HepG2 (cell line): ENCODE data around the gene HS3ST3B1. TPM values are rescaled to one million over a fixed set of nuclear protein-coding genes. Genes with fewer than 3 reads are reported as not detected.

ENCODE experiments used
- ATAC-seq: fragments of 200-7000 bp; cut with Tn5 transposase; 3 replicates; pipeline ENCODE4 v1.9.1; 2020; ENCODE audit warnings: mild to moderate bottlenecking, moderate library complexity
- BruUV-seq: library from RNA; stranded (reverse); fragments of 400-500 nt; replicated peaks from 2 replicates; lab custom pipeline; 2021; lab: Mats Ljungman, UMichigan
- CTCF ChIA-PET: fragments of 300-600 bp; formaldehyde crosslinking; extraction: SDS; loops from one replicate; lab custom pipeline; 2021; ENCODE audit warnings: low total read pairs, inconsistent platforms, low intra/inter-chr PET ratio; lab: Yijun Ruan, JAX
- POLR2A ChIA-PET: fragments of 350-600 bp; sonication (Branson Sonifier 250); formaldehyde crosslinking; loops from one replicate; lab custom pipeline; 2020; ENCODE audit warnings: antibody characterized with exemption, inconsistent platforms; lab: Yijun Ruan, JAX
- DNase-seq: peaks from one replicate; pipeline ENCODE4 v3.0.0-alpha.2; 2015; ENCODE audit warnings: low spot score
- FAIRE-seq: peaks from 3 replicates; lab custom pipeline; 2011; peaks lifted over from hg19 to GRCh38; lab: Jason Lieb, UNC
- H2AFZ ChIP-seq: one replicate; pipeline ENCODE4 v1.6.1; 2011; ENCODE audit warnings: low read length, inconsistent platforms
- H3K27ac ChIP-seq: fragments of 300-600 bp; 3 replicates; pipeline ENCODE4 v1.8.0; 2011; ENCODE audit warnings: mixed run types, mild to moderate bottlenecking, mixed read lengths, low read length, inconsistent platforms; ENCODE audit not compliant: insufficient read depth; ENCODE audit errors: extremely low read length
- H3K27me3 ChIP-seq, 2 experiments: fragments of 200-600 bp in 1 of 2; 2 replicates in 1 of 2; 3 replicates in 1 of 2; pipeline versions ENCODE4 v1.6.0 to v1.8.0; 2011; ENCODE audit warnings: low read length in 2 of 2, mild to moderate bottlenecking in 2 of 2, moderate library complexity in 2 of 2, inconsistent platforms in 1 of 2; ENCODE audit not compliant: insufficient read depth in 2 of 2, control insufficient read depth in 1 of 2
- H3K36me3 ChIP-seq, 2 experiments: fragments of 200-600 bp in 1 of 2; replicated peaks in 1 of 2; 2 replicates in 1 of 2; 3 replicates in 1 of 2; pipeline versions ENCODE4 v1.5.1 to v1.8.0; 2011; ENCODE audit warnings: low read length in 2 of 2, inconsistent platforms in 1 of 2; ENCODE audit not compliant: insufficient read depth in 2 of 2, control insufficient read depth in 1 of 2
- H3K4me1 ChIP-seq: 2 replicates; pipeline ENCODE4 v1.5.1; 2012; ENCODE audit warnings: low read length, inconsistent platforms; ENCODE audit not compliant: insufficient read depth
- H3K4me2 ChIP-seq: 2 replicates; pipeline ENCODE4 v1.6.0; 2011; ENCODE audit warnings: low read depth, low read length, inconsistent platforms
- H3K4me3 ChIP-seq, 3 experiments: fragments of 200-600 bp in 1 of 3; sonication (generic), shearing (Covaris generic) in 1 of 3; replicated peaks in 1 of 3; 2 replicates each; pipeline ENCODE4 v1.5.1; 2011 to 2016; ENCODE audit warnings: low read length in 3 of 3, inconsistent platforms in 2 of 3, low read depth in 2 of 3, mild to moderate bottlenecking in 2 of 3, control low read depth in 1 of 3, mixed read lengths in 1 of 3; ENCODE audit not compliant: insufficient read depth in 1 of 3
- H3K79me2 ChIP-seq: one replicate; pipeline ENCODE4 v1.6.1; 2011; ENCODE audit warnings: low read length, inconsistent platforms; ENCODE audit not compliant: insufficient read depth
- H3K9ac ChIP-seq: 2 replicates; pipeline ENCODE4 v1.6.0; 2011; ENCODE audit warnings: mild to moderate bottlenecking, low read depth, low read length, inconsistent platforms; ENCODE audit not compliant: insufficient read depth
- H3K9me3 ChIP-seq: 2 replicates; pipeline ENCODE4 v1.5.1; 2012; ENCODE audit warnings: mild to moderate bottlenecking, low read length
- H4K20me1 ChIP-seq: 2 replicates; pipeline ENCODE4 v1.6.0; 2011; ENCODE audit warnings: inconsistent platforms, mild to moderate bottlenecking, low read length, moderate library complexity; ENCODE audit not compliant: insufficient read depth
- ATF1 ChIP-seq: IDR thresholded peaks from 2 replicates; pipeline ENCODE4 v1.6.1; 2016; ENCODE audit warnings: mild to moderate bottlenecking, control low read depth
- CEBPG ChIP-seq: IDR thresholded peaks from 2 replicates; pipeline ENCODE4 v1.6.1; 2016
- EED ChIP-seq: sonication (generic); formaldehyde crosslinking; IDR thresholded peaks from 2 replicates; pipeline ENCODE4 v1.5.0; 2020; ENCODE audit warnings: mild to moderate bottlenecking, missing genetic modification reagents
- FOXJ3 ChIP-seq: sonication (generic); formaldehyde crosslinking; IDR thresholded peaks from 2 replicates; pipeline ENCODE4 v1.4.0; 2020; ENCODE audit warnings: missing genetic modification reagents, mild to moderate bottlenecking, borderline replicate concordance
- HCFC1 ChIP-seq: fragments of 150-350 bp; IDR thresholded peaks from 2 replicates; pipeline ENCODE4 v1.6.1; 2014; ENCODE audit warnings: low read depth, low read length
- MIER2 ChIP-seq: IDR thresholded peaks from 2 replicates; pipeline ENCODE4 v1.6.1; 2016; ENCODE audit warnings: missing biosample characterization, missing genetic modification reagents
- MYNN ChIP-seq: sonication (generic); formaldehyde crosslinking; IDR thresholded peaks from 2 replicates; pipeline ENCODE4 v1.4.0; 2020; ENCODE audit warnings: mild to moderate bottlenecking, low read depth, missing genetic modification reagents
- NFYC ChIP-seq: IDR thresholded peaks from 2 replicates; pipeline ENCODE4 v1.6.1; 2016; ENCODE audit warnings: missing genetic modification reagents, missing compliant biosample characterization
- NPAS2 ChIP-seq: sonication (generic); formaldehyde crosslinking; IDR thresholded peaks from 2 replicates; pipeline ENCODE4 v1.8.0; 2022; ENCODE audit warnings: mild to moderate bottlenecking, missing genetic modification reagents, borderline replicate concordance
- NR2F1 ChIP-seq, 2 experiments: fragments of 450-650 bp in 1 of 2; formaldehyde crosslinking in 1 of 2; IDR thresholded peaks; 2 replicates each; pipeline versions ENCODE4 v1.5.0 to v1.6.1; 2016 to 2020; ENCODE audit warnings: mild to moderate bottlenecking in 1 of 2, missing compliant biosample characterization in 1 of 2, missing genetic modification reagents in 1 of 2, moderate library complexity in 1 of 2
- PAWR ChIP-seq: sonication (generic); formaldehyde crosslinking; IDR thresholded peaks from 2 replicates; pipeline ENCODE4 v1.4.0; 2020; ENCODE audit warnings: missing genetic modification reagents, mild to moderate bottlenecking, borderline replicate concordance
- PLRG1 ChIP-seq: fragments of 450-650 bp; conservative IDR thresholded peaks from 2 replicates; pipeline ENCODE4 v1.6.1; 2016
- POLR2AphosphoS2 ChIP-seq: IDR thresholded peaks from 2 replicates; pipeline ENCODE4 v1.6.1; 2011; ENCODE audit warnings: low read depth, low read length, improper control_type of control experiment
- SKI ChIP-seq: fragments of 450-650 bp; IDR thresholded peaks from one replicate; pipeline ENCODE4 v1.6.1; 2018; ENCODE audit warnings: mild to moderate bottlenecking; ENCODE audit not compliant: partially characterized antibody
- SP4 ChIP-seq: sonication (generic); formaldehyde crosslinking; IDR thresholded peaks from 2 replicates; pipeline ENCODE4 v1.8.1; 2023; ENCODE audit warnings: mild to moderate bottlenecking, missing genetic modification reagents
- SRF ChIP-seq: IDR thresholded peaks from 2 replicates; pipeline ENCODE4 v1.6.1; 2011; ENCODE audit warnings: mild to moderate bottlenecking, low read depth, low read length, moderate library complexity
- TARDBP ChIP-seq: sonication (generic); formaldehyde crosslinking; IDR thresholded peaks from 2 replicates; pipeline ENCODE4 v1.8.0; 2022; ENCODE audit warnings: mild to moderate bottlenecking, missing genetic modification reagents
- ZEB1 ChIP-seq: IDR thresholded peaks from 2 replicates; pipeline ENCODE4 v1.6.1; 2012; ENCODE audit warnings: mild to moderate bottlenecking, low read depth, inconsistent platforms; ENCODE audit not compliant: insufficient replicate concordance
- ZMAT3 ChIP-seq: sonication (generic); formaldehyde crosslinking; conservative IDR thresholded peaks from 2 replicates; pipeline ENCODE4 v1.7.0; 2021; ENCODE audit warnings: missing genetic modification reagents
- ZNF691 ChIP-seq: sonication (generic); formaldehyde crosslinking; IDR thresholded peaks from 2 replicates; pipeline ENCODE4 v1.4.0; 2020; ENCODE audit warnings: missing genetic modification reagents, low read depth, mild to moderate bottlenecking, borderline replicate concordance
- ZNF7 ChIP-seq: IDR thresholded peaks from 2 replicates; pipeline ENCODE4 v1.6.1; 2016; ENCODE audit warnings: missing biosample characterization, missing genetic modification reagents
- ZNF770 ChIP-seq: sonication (generic); formaldehyde crosslinking; IDR thresholded peaks from 2 replicates; pipeline ENCODE4 v1.5.0; 2020; ENCODE audit warnings: mild to moderate bottlenecking, missing genetic modification reagents
- WGBS: methylation state at CpG from one replicate; pipeline ENCODE4 v1.1.6; 2017; ENCODE audit warnings: low lambda C conversion rate; 5-methylcytosine and 5-hydroxymethylcytosine counted together
- in situ Hi-C: cut with HindIII; loops from 2 replicates; pipeline ENCODE4 v1.10.0; 2017; ENCODE audit warnings: low pct_unique_long_range_greater_than_20kb; ENCODE audit not compliant: extremely low pct_ligation_motif_present
- intact Hi-C: fragments of 100-400 bp; cut with micrococcal nuclease; formaldehyde crosslinking; loops from one replicate; pipeline ENCODE4 v1.10.0; 2022; ENCODE audit not compliant: unreplicated experiment
- polyA plus RNA-seq, 8 experiments: library from polyadenylated mRNA; depleted of rRNA in 3 of 8; stranded (reverse) in 7 of 8; unstranded in 1 of 8; fragments of >200 nt; fragmentation: Illumina TruSeq in 4 of 8; extraction: Trizol in 4 of 8; gene quantifications; 2 replicates each; pipeline versions ENCODE4 v1.2.1 to v1.2.3, GENCODE V29; 2011 to 2016; ENCODE audit warnings: low read depth in 4 of 8, missing spikeins in 1 of 8, mixed read lengths in 1 of 8; ENCODE audit not compliant: insufficient read depth in 1 of 8
- total RNA-seq, 5 experiments: library from RNA; depleted of rRNA; stranded (reverse); fragments of >200 nt; fragmentation: Illumina TruSeq; extraction: Trizol; gene quantifications; 2 replicates each; pipeline ENCODE4 v1.2.3, GENCODE V29; 2016; ENCODE audit warnings: low read depth in 1 of 5

HS3ST3B1 gene
- total and polyA plus RNA-seq, 2 of the 13 experiments (the other 11 are each of a cell fraction or from before 2014, with no cell fraction given): 15.7 to 39.5 TPM

GRCh38 chr17:14361470-14361869 lies 60.6 kb downstream of the HS3ST3B1 start:
- no TSS peak for BruUV-seq
- Histone ChIP-seq H2AFZ (peak overlapping the region; percentile 36), H4K20me1 (no peaks in the 10 kb centered on the region), H3K27ac (peak overlapping the region; percentile 69), H3K27me3 (no peaks in the 10 kb centered on the region), H3K36me3 (no peaks in the 10 kb centered on the region), H3K4me2 (peak overlapping the region; percentile 75), H3K9me3 (no peaks in the 10 kb centered on the region), H3K4me1 (peaks cover 68% of the 10 kb centered on the region), H3K4me3 (peak overlapping the region in 2 of 3 experiments; percentile 26 to 55; a peak in 3 of 6 replicates), H3K9ac (peak overlapping the region; percentile 40), H3K79me2 (no peaks in the 10 kb centered on the region)
- in situ Hi-C loops: no loop called here
- POLR2A ChIA-PET: interaction anchor here (0.8 to 3.1 kb wide), 7 partner anchors 12 to 64 kb away, joined by 3 to 100 read pairs (median 4); partner anchors contain the start of gene HS3ST3B1
- DNase-seq: peak; percentile 37
- WGBS: 0% methylated on average over 2 of the region's 2 CpGs
- ATAC-seq: peak; percentile 44
- CTCF ChIA-PET: no interaction called here
- intact Hi-C loops: no loop called here
- TF ChIP-seq NR2F1 (CRISPR knock-in tag; IDR thresholded peaks at IDR 0.05) (no peak), ZNF691 (CRISPR knock-in tag) (no peak), CEBPG (CRISPR knock-in tag) (peak; percentile 52; the same call in 1 of the 2 replicates), ATF1 (CRISPR knock-in tag) (no peak), MIER2 (CRISPR knock-in tag) (no peak), ZNF7 (CRISPR knock-in tag) (no peak), SRF (no peak), TARDBP (CRISPR knock-in tag) (0 out of 2 replicates have a peak, but pooled peaks have one; percentile 30), EED (CRISPR knock-in tag) (no peak), ZMAT3 (no peak), POLR2AphosphoS2 (no peak), SKI (no peak), NPAS2 (CRISPR knock-in tag) (no peak), PAWR (CRISPR knock-in tag) (no peak), PLRG1 (no peak), ZEB1 (no peak), FOXJ3 (CRISPR knock-in tag) (no peak), HCFC1 (no peak), ZNF770 (CRISPR knock-in tag) (peak; percentile 78), NFYC (CRISPR knock-in tag) (no peak), MYNN (CRISPR knock-in tag) (no peak), SP4 (CRISPR knock-in tag) (no peak)
- FAIRE-seq: no peak
